PC-9 (cell line): ENCODE measurements around the gene SORBS1. TPM values are rescaled to one million over a fixed set of nuclear protein-coding genes. Genes with fewer than 3 reads are reported as not detected.

Source experiments
- BruUV-seq: library from RNA; stranded (reverse); fragments of 400-500 nt; replicated peaks from 2 replicates; lab custom pipeline; 2021; lab: Mats Ljungman, UMichigan
- CTCF ChIA-PET: fragments of 300-600 bp; sonication (Branson Sonifier 250); formaldehyde crosslinking; loops from one replicate; lab custom pipeline; 2022; ENCODE audit warnings: antibody characterized with exemption; lab: Charles Lee
- POLR2A ChIA-PET: fragments of 300-600 bp; sonication (Branson Sonifier 250); formaldehyde crosslinking; loops from one replicate; lab custom pipeline; 2022; ENCODE audit warnings: antibody characterized with exemption; ENCODE audit not compliant: unreplicated experiment; lab: Charles Lee
- DNase-seq, 2 experiments: peaks; one replicate each; pipeline versions ENCODE4 v3.0.0 to v3.0.0-alpha.2; 2015 to 2022; ENCODE audit warnings: mixed read lengths in 1 of 2
- H2AFZ ChIP-seq: fragments of 200-600 bp; sonication (generic); 2 replicates; pipeline ENCODE4 v1.8.1; 2017; ENCODE audit warnings: antibody characterized with exemption
- H3F3A ChIP-seq: fragments of 200-600 bp; sonication (generic); 2 replicates; pipeline ENCODE4 v1.8.1; 2017; ENCODE audit warnings: antibody characterized with exemption, mild to moderate bottlenecking, low read depth; ENCODE audit not compliant: insufficient read depth
- H3K27ac ChIP-seq: fragments of 200-600 bp; sonication (generic); 2 replicates; pipeline ENCODE4 v1.6.1; 2016; ENCODE audit warnings: mixed run types
- H3K27me3 ChIP-seq: fragments of 200-600 bp; sonication (generic); 2 replicates; pipeline ENCODE4 v1.6.1; 2016; ENCODE audit warnings: low read depth, mixed run types; ENCODE audit not compliant: insufficient read depth
- H3K36me3 ChIP-seq: fragments of 200-600 bp; sonication (generic); 2 replicates; pipeline ENCODE4 v1.6.1; 2016; ENCODE audit warnings: low read depth, mixed run types
- H3K4me1 ChIP-seq: fragments of 200-600 bp; sonication (generic); replicated peaks from 2 replicates; pipeline ENCODE4 v1.6.1; 2016; ENCODE audit warnings: mixed run types; ENCODE audit not compliant: insufficient read depth
- H3K4me2 ChIP-seq: fragments of 200-600 bp; sonication (generic); 2 replicates; pipeline ENCODE4 v1.6.1; 2017; ENCODE audit warnings: mixed run types
- H3K4me3 ChIP-seq: fragments of 200-600 bp; sonication (generic); 2 replicates; pipeline ENCODE4 v1.6.1; 2016; ENCODE audit warnings: mixed run types
- H3K79me2 ChIP-seq: fragments of 200-600 bp; sonication (generic); 2 replicates; pipeline ENCODE4 v1.6.1; 2017; ENCODE audit warnings: low read depth, mixed run types
- H3K9me2 ChIP-seq: fragments of 200-600 bp; sonication (generic); 2 replicates; pipeline ENCODE4 v1.8.1; 2017; ENCODE audit warnings: mild to moderate bottlenecking; ENCODE audit not compliant: insufficient read depth
- H3K9me3 ChIP-seq: fragments of 200-600 bp; sonication (generic); 2 replicates; pipeline ENCODE4 v1.8.1; 2016; ENCODE audit warnings: low read depth; ENCODE audit not compliant: insufficient read depth
- H4K20me1 ChIP-seq: fragments of 200-600 bp; sonication (generic); 2 replicates; pipeline ENCODE4 v1.8.1; 2017; ENCODE audit not compliant: insufficient read depth
- CTCF ChIP-seq: fragments of 200-600 bp; sonication (generic); conservative IDR thresholded peaks from 2 replicates; pipeline ENCODE4 v1.6.1; 2017; ENCODE audit warnings: mixed run types, antibody characterized with exemption, mild to moderate bottlenecking, moderate library complexity
- EZH2 ChIP-seq: fragments of 200-600 bp; sonication (generic); IDR thresholded peaks from 2 replicates; pipeline ENCODE4 v1.8.0; 2017; ENCODE audit warnings: antibody characterized with exemption, low read depth
- intact Hi-C: fragments of 100-400 bp; cut with micrococcal nuclease; formaldehyde crosslinking; loops from one replicate; pipeline ENCODE4 v1.10.0; 2022; ENCODE audit not compliant: unreplicated experiment
- total RNA-seq: library from RNA; stranded (reverse); gene quantifications from 2 replicates; pipeline ENCODE4 v1.2.3, GENCODE V29; 2021

Gene SORBS1
- total RNA-seq, 1 experiment from 2014 or later = 5.0 TPM

DNA sequence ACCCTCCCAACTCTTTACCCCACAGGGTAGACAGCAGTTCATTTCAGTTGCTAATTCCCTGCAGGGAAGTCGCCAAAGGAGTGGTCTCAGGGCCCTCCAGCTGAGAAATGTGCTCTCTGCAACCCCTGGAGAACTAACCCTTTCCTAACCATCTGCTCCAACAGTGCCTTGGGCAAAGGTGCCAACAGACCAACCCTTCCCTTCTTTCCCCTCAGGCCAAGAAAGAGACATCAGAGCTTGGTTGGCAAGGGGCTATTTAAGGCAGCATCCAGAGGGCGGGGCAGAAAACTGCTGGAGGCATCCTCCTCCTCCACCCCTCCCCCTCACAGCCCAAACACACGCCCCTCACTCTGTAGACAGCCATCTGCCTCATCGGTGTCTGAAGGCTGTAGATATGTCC, 1.7 kb downstream of the SORBS1 start:
- Histone ChIP-seq H3K4me3 (no peak overlapping the region), H3K9me2 (no peaks in the 10 kb centered on the region), H3K4me2 (no peak overlapping the region), H3K9me3 (no peaks in the 10 kb centered on the region), H3F3A (no peaks in the 10 kb centered on the region), H3K36me3 (no peaks in the 10 kb centered on the region), H4K20me1 (no peaks in the 10 kb centered on the region), H3K27me3 (no peaks in the 10 kb centered on the region), H3K79me2 (no peaks in the 10 kb centered on the region), H3K27ac (no peak overlapping the region), H2AFZ (no peak overlapping the region), H3K4me1 (no peaks in the 10 kb centered on the region)
- no TSS peak for BruUV-seq
- DNase-seq = no peak
- intact Hi-C loops = no loop called here
- TF ChIP-seq EZH2 (no peak), CTCF (no peak)
- ChIA-PET POLR2A (no interaction called here), CTCF (no interaction called here)

GRCh38 chr10:95558593-95559320, 2.4 kb downstream of the SORBS1 start:
- CTCF ChIA-PET = no interaction called here
- DNase-seq = no peak
- no peak overlapping the region for H3K4me3 ChIP-seq

GRCh38 chr10:95556994-95557767, 4.0 kb downstream of the SORBS1 start:
- Histone ChIP-seq H3K4me3 (no peak overlapping the region), H3F3A (no peaks in the 10 kb centered on the region), H3K79me2 (no peaks in the 10 kb centered on the region), H3K27me3 (no peaks in the 10 kb centered on the region), H3K36me3 (no peaks in the 10 kb centered on the region), H2AFZ (no peak overlapping the region), H3K9me2 (no peaks in the 10 kb centered on the region), H3K4me2 (no peak overlapping the region), H3K4me1 (peaks cover 4% of the 10 kb centered on the region; the same call in 1 of the 2 replicates), H3K27ac (no peak overlapping the region), H4K20me1 (no peaks in the 10 kb centered on the region), H3K9me3 (no peaks in the 10 kb centered on the region)
- CTCF ChIA-PET = no interaction called here
- DNase-seq = no peak
- BruUV-seq = no TSS peak
- TF ChIP-seq CTCF = no peak
- intact Hi-C loops = no loop called here
- POLR2A ChIA-PET = no interaction called here

More at GRCh38 chr10:95558593-95559320, 2.4 kb downstream of the SORBS1 start:
- Histone ChIP-seq H4K20me1 (no peaks in the 10 kb centered on the region), H3K27ac (no peak overlapping the region), H2AFZ (no peak overlapping the region), H3K9me3 (no peaks in the 10 kb centered on the region), H3K9me2 (no peaks in the 10 kb centered on the region), H3K4me1 (no peaks in the 10 kb centered on the region), H3F3A (no peaks in the 10 kb centered on the region), H3K27me3 (no peaks in the 10 kb centered on the region), H3K36me3 (no peaks in the 10 kb centered on the region), H3K79me2 (no peaks in the 10 kb centered on the region), H3K4me2 (no peak overlapping the region)
- no TSS peak for BruUV-seq
- no peak for TF ChIP-seq CTCF
- TF ChIP-seq EZH2 = no peak
- intact Hi-C loops = no loop called here
- POLR2A ChIA-PET = no interaction called here
